GM23338 (cell line): ENCODE results near the gene TNFSF4.

Source experiments
- CREB1 ChIP-seq: fragments of 250-450 bp; sonication (Bioruptor Pico); IDR thresholded peaks from 2 replicates; pipeline ENCODE4 v1.5.0; 2020; ENCODE audit warnings: low read depth, mild to moderate bottlenecking, moderate library complexity
- CTCF ChIP-seq, 2 experiments: fragments of 200-600 bp in 1 of 2; sonication (generic) in 1 of 2; conservative IDR thresholded peaks; 2 replicates each; pipeline versions ENCODE4 v1.5.1 to v1.6.1; 2016 to 2017; ENCODE audit warnings: antibody characterized with exemption in 2 of 2, low read depth in 2 of 2, mild to moderate bottlenecking in 2 of 2, moderate library complexity in 1 of 2
- EZH2 ChIP-seq: fragments of 200-600 bp; sonication (generic); IDR thresholded peaks from one replicate; pipeline ENCODE4 v1.8.0; 2017; ENCODE audit warnings: antibody characterized with exemption, mild to moderate bottlenecking, low read depth; ENCODE audit not compliant: unreplicated experiment
- EZH2phosphoT487 ChIP-seq: fragments of 200-600 bp; sonication (generic); IDR thresholded peaks from one replicate; pipeline ENCODE4 v1.8.1; 2018; ENCODE audit warnings: antibody characterized with exemption; ENCODE audit not compliant: unreplicated experiment
- JUNB ChIP-seq: IDR thresholded peaks from one replicate; pipeline ENCODE4 v1.6.1; 2016; ENCODE audit warnings: antibody characterized with exemption; ENCODE audit not compliant: unreplicated experiment
- POLR2AphosphoS5 ChIP-seq: IDR thresholded peaks from 2 replicates; pipeline ENCODE4 v1.6.1; 2016; ENCODE audit warnings: antibody characterized with exemption, low read depth
- ZNF331 ChIP-seq: fragments of 250-450 bp; sonication (Bioruptor Pico); IDR thresholded peaks from 2 replicates; pipeline ENCODE4 v1.5.0; 2020; ENCODE audit warnings: low read depth, mild to moderate bottlenecking, moderate library complexity
- ZNF462 ChIP-seq: fragments of 250-450 bp; sonication (Bioruptor Pico); IDR thresholded peaks from 2 replicates; pipeline ENCODE4 v1.5.0; 2020; ENCODE audit warnings: mild to moderate bottlenecking, moderate library complexity

GRCh38 chr1:173212952-173213491 lies 5.9 kb upstream of the TNFSF4 start:
- TF ChIP-seq EZH2 (no peak), CTCF (conservative IDR thresholded peaks at IDR 0.05; ENCODE audit: low read depth in 2 of 2) (no peak), POLR2AphosphoS5 (no peak), JUNB (no peak), CREB1 (CRISPR knock-in tag) (no peak), EZH2phosphoT487 (no peak), ZNF331 (CRISPR knock-in tag) (no peak), ZNF462 (CRISPR knock-in tag) (no peak)
